GM12878 (cell line): Measurements from ENCODE around the gene OR1B1. TPM values are rescaled to one million over a fixed set of nuclear protein-coding genes. Genes with fewer than 3 reads are reported as not detected.

Source experiments
- ATAC-seq: fragments of 200-7000 bp; cut with Tn5 transposase; 3 replicates; pipeline ENCODE4 v1.9.1; 2020; ENCODE audit warnings: mild to moderate bottlenecking, moderate library complexity
- BruUV-seq: library from RNA; stranded (reverse); fragments of 400-500 nt; replicated peaks from 2 replicates; lab custom pipeline; 2021; lab: Mats Ljungman, UMichigan
- CTCF ChIA-PET: fragments of 300-600 bp; sonication (Branson Sonifier 250); formaldehyde crosslinking; extraction: SDS; loops from one replicate; lab custom pipeline; 2021; ENCODE audit warnings: inconsistent platforms; lab: Yijun Ruan, JAX
- POLR2A ChIA-PET: fragments of 350-600 bp; formaldehyde crosslinking; extraction: SDS; loops from one replicate; lab custom pipeline; 2021; ENCODE audit warnings: inconsistent platforms; lab: Charles Lee
- RAD21 ChIA-PET: fragments of 300-600 bp; sonication (Branson Sonifier 250); formaldehyde crosslinking; loops from one replicate; lab custom pipeline; 2023; ENCODE audit warnings: antibody characterized with exemption; ENCODE audit not compliant: unreplicated experiment; lab: Charles Lee
- SMC1A ChIA-PET: fragments of 300-600 bp; sonication (Branson Sonifier 250); formaldehyde crosslinking; loops from one replicate; lab custom pipeline; 2023; ENCODE audit not compliant: unreplicated experiment, uncharacterized antibody; lab: Charles Lee
- DNase-seq: peaks from one replicate; pipeline ENCODE4 v3.0.0-alpha.2; 2011; ENCODE audit warnings: low read depth, low spot score
- FAIRE-seq: peaks from 3 replicates; lab custom pipeline; 2011; peaks lifted over from hg19 to GRCh38; lab: Jason Lieb, UNC
- H2AFZ ChIP-seq: 2 replicates; pipeline ENCODE4 v1.6.0; 2011; ENCODE audit warnings: low read depth, low read length, control low read depth; ENCODE audit not compliant: control insufficient read depth
- H3K27ac ChIP-seq: 2 replicates; pipeline ENCODE4 v1.5.1; 2011; ENCODE audit warnings: control low read depth; ENCODE audit not compliant: control insufficient read depth, insufficient read depth
- H3K27me3 ChIP-seq, 2 experiments: replicated peaks in 1 of 2; 2 replicates each; pipeline versions ENCODE4 v1.6.0 to v1.6.1; 2011; ENCODE audit warnings: low read length in 1 of 2; ENCODE audit not compliant: control insufficient read depth in 2 of 2, insufficient read depth in 2 of 2
- H3K36me3 ChIP-seq, 2 experiments: 2 replicates each; pipeline ENCODE4 v1.5.1; 2011; ENCODE audit warnings: low read length in 1 of 2; ENCODE audit not compliant: control insufficient read depth in 2 of 2, insufficient read depth in 2 of 2
- H3K4me1 ChIP-seq: 2 replicates; pipeline ENCODE4 v1.6.1; 2011; ENCODE audit warnings: mild to moderate bottlenecking, low read length, moderate library complexity, mixed read lengths; ENCODE audit not compliant: control insufficient read depth, insufficient read depth
- H3K4me2 ChIP-seq: 2 replicates; pipeline ENCODE4 v1.6.0; 2011; ENCODE audit warnings: control low read depth; ENCODE audit not compliant: control insufficient read depth, insufficient read depth
- H3K4me3 ChIP-seq: fragments of 200-600 bp; sonication (generic); 2 replicates; pipeline ENCODE4 v1.5.1; 2016
- H3K79me2 ChIP-seq: 2 replicates; pipeline ENCODE4 v1.6.0; 2011; ENCODE audit warnings: low read length; ENCODE audit not compliant: control insufficient read depth, insufficient read depth
- H3K9ac ChIP-seq: 2 replicates; pipeline ENCODE4 v1.8.0; 2011; ENCODE audit warnings: low read length, control low read depth, mixed read lengths; ENCODE audit not compliant: control insufficient read depth, insufficient read depth
- H3K9me3 ChIP-seq: replicated peaks from 3 replicates; pipeline ENCODE4 v1.5.1; 2011; ENCODE audit warnings: mild to moderate bottlenecking, low read length; ENCODE audit not compliant: control insufficient read depth, insufficient read depth
- H4K20me1 ChIP-seq: 2 replicates; pipeline ENCODE4 v1.6.0; 2011; ENCODE audit not compliant: control insufficient read depth, insufficient read depth
- HDGF ChIP-seq: fragments of 450-650 bp; IDR thresholded peaks from 2 replicates; pipeline ENCODE4 v1.6.1; 2016; ENCODE audit warnings: antibody characterized with exemption
- IKZF1 ChIP-seq: fragments of 450-650 bp; conservative IDR thresholded peaks from 2 replicates; pipeline ENCODE4 v1.6.1; 2017; ENCODE audit warnings: antibody characterized with exemption, mild to moderate bottlenecking
- MYC ChIP-seq: IDR thresholded peaks from 2 replicates; pipeline ENCODE4 v1.6.1; 2011; ENCODE audit warnings: mild to moderate bottlenecking, low read length, moderate library complexity, inconsistent platforms; ENCODE audit not compliant: insufficient read depth, insufficient replicate concordance, insufficient read length, severe bottlenecking
- NFXL1 ChIP-seq: fragments of 450-650 bp; IDR thresholded peaks from 2 replicates; pipeline ENCODE4 v1.6.1; 2017; ENCODE audit warnings: antibody characterized with exemption, mild to moderate bottlenecking, borderline replicate concordance
- NKRF ChIP-seq: fragments of 450-650 bp; conservative IDR thresholded peaks from 2 replicates; pipeline ENCODE4 v1.6.1; 2017; ENCODE audit warnings: mild to moderate bottlenecking, moderate library complexity
- NR2F1 ChIP-seq: fragments of 450-650 bp; conservative IDR thresholded peaks from 2 replicates; pipeline ENCODE4 v1.6.1; 2017; ENCODE audit warnings: mild to moderate bottlenecking
- POLR2AphosphoS5 ChIP-seq: IDR thresholded peaks from 2 replicates; pipeline ENCODE4 v1.6.1; 2011; ENCODE audit warnings: mild to moderate bottlenecking, low read length, inconsistent platforms
- RAD51 ChIP-seq: fragments of 450-650 bp; IDR thresholded peaks from 2 replicates; pipeline ENCODE4 v1.6.1; 2016; ENCODE audit warnings: moderate library complexity, mild to moderate bottlenecking, inconsistent platforms
- RUNX3 ChIP-seq: IDR thresholded peaks from 2 replicates; pipeline ENCODE4 v1.6.1; 2012; ENCODE audit warnings: low read length, inconsistent platforms
- SREBF2 ChIP-seq: IDR thresholded peaks from 2 replicates; pipeline ENCODE4 v1.6.1; 2012; ENCODE audit warnings: mild to moderate bottlenecking, low read length
- USF1 ChIP-seq: IDR thresholded peaks from 2 replicates; pipeline ENCODE4 v1.6.1; 2011; ENCODE audit warnings: borderline replicate concordance, low read depth, mild to moderate bottlenecking, moderate library complexity, mixed read lengths, low read length; ENCODE audit not compliant: insufficient read depth; ENCODE audit errors: extremely low read length
- WGBS: methylation state at CpG from one replicate; pipeline ENCODE4 v1.1.6; 2016; ENCODE audit warnings: low lambda C conversion rate; ENCODE audit not compliant: insufficient replicate concordance, insufficient coverage; ENCODE audit errors: missing lambda C conversion rate; 5-methylcytosine and 5-hydroxymethylcytosine counted together
- in situ Hi-C: fragments of 300-500 bp; cut with MboI; formaldehyde crosslinking; loops from 9 replicates; pipeline ENCODE4 v1.14.3; 2018; ENCODE audit warnings: mixed read lengths
- intact Hi-C: fragments of 100-400 bp; cut with micrococcal nuclease; formaldehyde crosslinking; loops from one replicate; pipeline ENCODE4 v1.14.2; 2022; ENCODE audit not compliant: unreplicated experiment
- polyA plus RNA-seq, 11 experiments: library from polyadenylated mRNA; depleted of rRNA in 4 of 11; unstranded in 6 of 11; stranded (reverse) in 5 of 11; fragments of >200 nt; fragmentation: Nextera tagmentation in 4 of 11; fragmentation: Illumina TruSeq in 1 of 11; extraction: Ambion mirVana in 4 of 11; extraction: Trizol in 1 of 11; gene quantifications; 1 replicate in 1 of 11; 2 replicates in 10 of 11; pipeline versions ENCODE4 v1.2.1 to v1.2.3, GENCODE V29; 2011 to 2016; ENCODE audit warnings: inconsistent platforms in 2 of 11, missing spikeins in 2 of 11, low read depth in 1 of 11
- total RNA-seq, 4 experiments: library from RNA; depleted of rRNA in 3 of 4; stranded (reverse); fragments of >200 nt in 3 of 4; fragmentation: Illumina TruSeq in 1 of 4; extraction: Trizol in 1 of 4; gene quantifications; 2 replicates each; pipeline versions ENCODE4 v1.2.1 to v1.2.3, GENCODE V29; 2013 to 2021
- TF ChIP-seq, protein P1 (sequence below): fragments of 450-650 bp; IDR thresholded peaks from 2 replicates; pipeline ENCODE4 v1.6.1; 2017; ENCODE audit warnings: low read depth, mild to moderate bottlenecking, moderate library complexity
- TF ChIP-seq, protein P2 (sequence below): IDR thresholded peaks from 2 replicates; pipeline ENCODE4 v1.6.1; 2012; ENCODE audit warnings: low read depth, low read length, improper control_type of control experiment

OR1B1 gene
- total and polyA plus RNA-seq, 10 of the 15 experiments (the other 5 are each of a cell fraction or from before 2014, with no cell fraction given), result not detected

- TF ChIP-seq, protein P1, sequence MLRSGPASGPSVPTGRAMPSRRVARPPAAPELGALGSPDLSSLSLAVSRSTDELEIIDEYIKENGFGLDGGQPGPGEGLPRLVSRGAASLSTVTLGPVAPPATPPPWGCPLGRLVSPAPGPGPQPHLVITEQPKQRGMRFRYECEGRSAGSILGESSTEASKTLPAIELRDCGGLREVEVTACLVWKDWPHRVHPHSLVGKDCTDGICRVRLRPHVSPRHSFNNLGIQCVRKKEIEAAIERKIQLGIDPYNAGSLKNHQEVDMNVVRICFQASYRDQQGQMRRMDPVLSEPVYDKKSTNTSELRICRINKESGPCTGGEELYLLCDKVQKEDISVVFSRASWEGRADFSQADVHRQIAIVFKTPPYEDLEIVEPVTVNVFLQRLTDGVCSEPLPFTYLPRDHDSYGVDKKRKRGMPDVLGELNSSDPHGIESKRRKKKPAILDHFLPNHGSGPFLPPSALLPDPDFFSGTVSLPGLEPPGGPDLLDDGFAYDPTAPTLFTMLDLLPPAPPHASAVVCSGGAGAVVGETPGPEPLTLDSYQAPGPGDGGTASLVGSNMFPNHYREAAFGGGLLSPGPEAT, result no peak
- TF ChIP-seq, protein P2, sequence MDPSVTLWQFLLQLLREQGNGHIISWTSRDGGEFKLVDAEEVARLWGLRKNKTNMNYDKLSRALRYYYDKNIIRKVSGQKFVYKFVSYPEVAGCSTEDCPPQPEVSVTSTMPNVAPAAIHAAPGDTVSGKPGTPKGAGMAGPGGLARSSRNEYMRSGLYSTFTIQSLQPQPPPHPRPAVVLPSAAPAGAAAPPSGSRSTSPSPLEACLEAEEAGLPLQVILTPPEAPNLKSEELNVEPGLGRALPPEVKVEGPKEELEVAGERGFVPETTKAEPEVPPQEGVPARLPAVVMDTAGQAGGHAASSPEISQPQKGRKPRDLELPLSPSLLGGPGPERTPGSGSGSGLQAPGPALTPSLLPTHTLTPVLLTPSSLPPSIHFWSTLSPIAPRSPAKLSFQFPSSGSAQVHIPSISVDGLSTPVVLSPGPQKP, result no peak
- TF ChIP-seq HDGF, result no peak
- TF ChIP-seq SREBF2, result no peak
- no peak for TF ChIP-seq USF1
- no peak for TF ChIP-seq RAD51
- no peak for TF ChIP-seq POLR2AphosphoS5
- no peak for TF ChIP-seq MYC
- no peak for TF ChIP-seq RUNX3
- TF ChIP-seq NFXL1, result no peak
These were observed at the start of gene OR1B1 (continued) for GRCh38 chr9:122657527-122657926.

GRCh38 chr9:122695696-122696095, 38.3 kb upstream of the OR1B1 start:
- in situ Hi-C loops (no loop called here), intact Hi-C loops (no loop called here)
- Histone ChIP-seq H4K20me1 (no peaks in the 10 kb centered on the region), H3K27ac (no peak overlapping the region), H3K9ac (no peak overlapping the region), H3K4me3 (no peak overlapping the region), H3K4me2 (no peak overlapping the region), H2AFZ (no peak overlapping the region), H3K27me3 (no peaks in the 10 kb centered on the region), H3K79me2 (no peaks in the 10 kb centered on the region)
- ChIA-PET POLR2A (no interaction called here), CTCF (no interaction called here)
- DNase-seq, result no peak
- FAIRE-seq, result no peak
- no TSS peak for BruUV-seq
- ATAC-seq, result no peak
- no peak for TF ChIP-seq RAD51
- TF ChIP-seq NR2F1, result no peak
- no peak for TF ChIP-seq NKRF
- TF ChIP-seq IKZF1, result no peak
- TF ChIP-seq, all 136 proteins: peak for 0
- H3K36me3 ChIP-seq, result no peaks in the 10 kb centered on the region
- RAD21 ChIA-PET, result no interaction called here
- H3K4me1 ChIP-seq, result no peaks in the 10 kb centered on the region
- H3K9me3 ChIP-seq, result no peaks in the 10 kb centered on the region
- WGBS, result 100% methylated on average over 1 of the region's 1 CpG
- SMC1A ChIA-PET, result no interaction called here
